ENCODE results near the gene TRPV4. TPM values are rescaled to one million over a fixed set of nuclear protein-coding genes. Genes with fewer than 3 reads are reported as not detected.

TRPV4 gene
- total and polyA plus RNA-seq, 10 of the 15 experiments (the other 5 are each of a cell fraction or from before 2014, with no cell fraction given), result not detected

GRCh38 chr12:109785854-109786253, 47.3 kb downstream of the TRPV4 start (continued):
- no peak for TF ChIP-seq NR2C2 (IDR thresholded peaks at IDR 0.05; ENCODE audit: borderline replicate concordance, control insufficient read depth, insufficient read length, low read depth)

DNA sequence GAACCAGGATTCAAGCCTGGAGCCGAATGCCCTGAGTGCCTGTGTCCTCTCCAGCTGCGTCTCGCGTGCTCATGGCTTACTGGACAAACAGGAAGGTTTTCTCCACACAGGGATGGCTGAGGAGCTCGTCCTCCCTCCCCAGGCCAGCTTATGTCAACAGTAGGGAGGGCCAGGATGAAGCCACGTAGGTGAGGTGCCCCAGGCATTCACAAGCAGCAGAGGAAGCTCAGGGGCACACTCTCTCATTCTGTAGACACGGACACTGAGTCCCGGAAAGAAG, 49.3 kb downstream of the TRPV4 start:
- POLR2A ChIA-PET, result no interaction called here
- 49% methylated on average over 8 of the region's 8 CpGs for WGBS (ENCODE audit: insufficient coverage, insufficient replicate concordance, low lambda C conversion rate, missing lambda C conversion rate)
- H3K4me2 ChIP-seq (ENCODE audit: control insufficient read depth, insufficient read depth), result no peak overlapping the region
- H3K79me2 ChIP-seq (ENCODE audit: control insufficient read depth, insufficient read depth, low read length), result no peaks in the 10 kb centered on the region
- RAD21 ChIA-PET (ENCODE audit: unreplicated experiment), result interaction anchor here (0.7 kb wide), 1 partner anchor 355 kb away, joined by 3 read pairs; no protein-coding TSS in a partner anchor
- DNase-seq (ENCODE audit: low read depth, low spot score) (no peak), ATAC-seq (no peak), FAIRE-seq (no peak)
- in situ Hi-C loops (cut with MboI) (no loop called here), intact Hi-C loops (cut with micrococcal nuclease; ENCODE audit: unreplicated experiment) (no loop called here)
- SMC1A ChIA-PET (ENCODE audit: uncharacterized antibody, unreplicated experiment), result no interaction called here
- H3K4me3 ChIP-seq, result no peak overlapping the region
- H3K9ac ChIP-seq (ENCODE audit: control insufficient read depth, insufficient read depth, low read length), result no peak overlapping the region
- H3K36me3 ChIP-seq (ENCODE audit: control insufficient read depth in 2 of 2, insufficient read depth in 2 of 2, low read length in 1 of 2), result no peaks in the 10 kb centered on the region
- H2AFZ ChIP-seq (ENCODE audit: control insufficient read depth, low read depth, low read length), result no peak overlapping the region
- peaks cover 0 to 4% of the 10 kb centered on the region in 2 experiments; a peak in 2 of 4 replicates for H3K27me3 ChIP-seq (replicated peaks in 1 of 2; ENCODE audit: control insufficient read depth in 2 of 2, insufficient read depth in 2 of 2, low read length in 1 of 2)
- no TSS peak for BruUV-seq (replicated peaks)
- no peaks in the 10 kb centered on the region; the same call in 2 of the 3 replicates for H3K9me3 ChIP-seq (replicated peaks; ENCODE audit: control insufficient read depth, insufficient read depth, low read length)
- no peak for TF ChIP-seq RELA (IDR thresholded peaks at IDR 0.05; ENCODE audit: borderline replicate concordance, partially characterized antibody)
- TF ChIP-seq MYC (IDR thresholded peaks at IDR 0.05; ENCODE audit: insufficient read depth, insufficient read length, insufficient replicate concordance, low read length, severe bottlenecking), result no peak
- TF ChIP-seq WRNIP1 (IDR thresholded peaks at IDR 0.05; ENCODE audit: borderline replicate concordance, low read depth, low read length), result no peak
- TF ChIP-seq, protein P1, sequence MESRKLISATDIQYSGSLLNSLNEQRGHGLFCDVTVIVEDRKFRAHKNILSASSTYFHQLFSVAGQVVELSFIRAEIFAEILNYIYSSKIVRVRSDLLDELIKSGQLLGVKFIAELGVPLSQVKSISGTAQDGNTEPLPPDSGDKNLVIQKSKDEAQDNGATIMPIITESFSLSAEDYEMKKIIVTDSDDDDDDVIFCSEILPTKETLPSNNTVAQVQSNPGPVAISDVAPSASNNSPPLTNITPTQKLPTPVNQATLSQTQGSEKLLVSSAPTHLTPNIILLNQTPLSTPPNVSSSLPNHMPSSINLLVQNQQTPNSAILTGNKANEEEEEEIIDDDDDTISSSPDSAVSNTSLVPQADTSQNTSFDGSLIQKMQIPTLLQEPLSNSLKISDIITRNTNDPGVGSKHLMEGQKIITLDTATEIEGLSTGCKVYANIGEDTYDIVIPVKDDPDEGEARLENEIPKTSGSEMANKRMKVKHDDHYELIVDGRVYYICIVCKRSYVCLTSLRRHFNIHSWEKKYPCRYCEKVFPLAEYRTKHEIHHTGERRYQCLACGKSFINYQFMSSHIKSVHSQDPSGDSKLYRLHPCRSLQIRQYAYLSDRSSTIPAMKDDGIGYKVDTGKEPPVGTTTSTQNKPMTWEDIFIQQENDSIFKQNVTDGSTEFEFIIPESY (IDR thresholded peaks at IDR 0.05), result no peak
- no peak for TF ChIP-seq CREB1 (IDR thresholded peaks at IDR 0.05; ENCODE audit: low read depth)
- TF ChIP-seq POU2F2 (IDR thresholded peaks at IDR 0.05; ENCODE audit: borderline replicate concordance, low read depth, low read length), result no peak
- no peak for TF ChIP-seq SMARCA5 (IDR thresholded peaks at IDR 0.05)
- TF ChIP-seq NFYA (IDR thresholded peaks at IDR 0.05; ENCODE audit: borderline replicate concordance, low read depth, low read length), result no peak
- TF ChIP-seq, protein P2, sequence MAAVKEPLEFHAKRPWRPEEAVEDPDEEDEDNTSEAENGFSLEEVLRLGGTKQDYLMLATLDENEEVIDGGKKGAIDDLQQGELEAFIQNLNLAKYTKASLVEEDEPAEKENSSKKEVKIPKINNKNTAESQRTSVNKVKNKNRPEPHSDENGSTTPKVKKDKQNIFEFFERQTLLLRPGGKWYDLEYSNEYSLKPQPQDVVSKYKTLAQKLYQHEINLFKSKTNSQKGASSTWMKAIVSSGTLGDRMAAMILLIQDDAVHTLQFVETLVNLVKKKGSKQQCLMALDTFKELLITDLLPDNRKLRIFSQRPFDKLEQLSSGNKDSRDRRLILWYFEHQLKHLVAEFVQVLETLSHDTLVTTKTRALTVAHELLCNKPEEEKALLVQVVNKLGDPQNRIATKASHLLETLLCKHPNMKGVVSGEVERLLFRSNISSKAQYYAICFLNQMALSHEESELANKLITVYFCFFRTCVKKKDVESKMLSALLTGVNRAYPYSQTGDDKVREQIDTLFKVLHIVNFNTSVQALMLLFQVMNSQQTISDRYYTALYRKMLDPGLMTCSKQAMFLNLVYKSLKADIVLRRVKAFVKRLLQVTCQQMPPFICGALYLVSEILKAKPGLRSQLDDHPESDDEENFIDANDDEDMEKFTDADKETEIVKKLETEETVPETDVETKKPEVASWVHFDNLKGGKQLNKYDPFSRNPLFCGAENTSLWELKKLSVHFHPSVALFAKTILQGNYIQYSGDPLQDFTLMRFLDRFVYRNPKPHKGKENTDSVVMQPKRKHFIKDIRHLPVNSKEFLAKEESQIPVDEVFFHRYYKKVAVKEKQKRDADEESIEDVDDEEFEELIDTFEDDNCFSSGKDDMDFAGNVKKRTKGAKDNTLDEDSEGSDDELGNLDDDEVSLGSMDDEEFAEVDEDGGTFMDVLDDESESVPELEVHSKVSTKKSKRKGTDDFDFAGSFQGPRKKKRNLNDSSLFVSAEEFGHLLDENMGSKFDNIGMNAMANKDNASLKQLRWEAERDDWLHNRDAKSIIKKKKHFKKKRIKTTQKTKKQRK (IDR thresholded peaks at IDR 0.05; ENCODE audit: low read depth, low read length), result no peak
- TF ChIP-seq, protein P3, sequence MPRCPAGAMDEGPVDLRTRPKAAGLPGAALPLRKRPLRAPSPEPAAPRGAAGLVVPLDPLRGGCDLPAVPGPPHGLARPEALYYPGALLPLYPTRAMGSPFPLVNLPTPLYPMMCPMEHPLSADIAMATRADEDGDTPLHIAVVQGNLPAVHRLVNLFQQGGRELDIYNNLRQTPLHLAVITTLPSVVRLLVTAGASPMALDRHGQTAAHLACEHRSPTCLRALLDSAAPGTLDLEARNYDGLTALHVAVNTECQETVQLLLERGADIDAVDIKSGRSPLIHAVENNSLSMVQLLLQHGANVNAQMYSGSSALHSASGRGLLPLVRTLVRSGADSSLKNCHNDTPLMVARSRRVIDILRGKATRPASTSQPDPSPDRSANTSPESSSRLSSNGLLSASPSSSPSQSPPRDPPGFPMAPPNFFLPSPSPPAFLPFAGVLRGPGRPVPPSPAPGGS (IDR thresholded peaks at IDR 0.05; ENCODE audit: borderline replicate concordance, insufficient read depth, low read depth, low read length, poor library complexity, severe bottlenecking), result no peak
- no peaks in the 10 kb centered on the region for H4K20me1 ChIP-seq (ENCODE audit: control insufficient read depth, insufficient read depth)
- no peaks in the 10 kb centered on the region for H3K4me1 ChIP-seq (ENCODE audit: control insufficient read depth, insufficient read depth, low read length)
- H3K27ac ChIP-seq (ENCODE audit: control insufficient read depth, insufficient read depth), result no peak overlapping the region
- CTCF ChIA-PET, result no interaction called here

Measured in GM12878 (cell line).